K562 (cell line): ENCODE results near the gene HAS3. TPM values are rescaled to one million over a fixed set of nuclear protein-coding genes. Genes with fewer than 3 reads are reported as not detected.

Experiments
- ATF1 ChIP-seq, 2 experiments: fragments of 450-650 bp in 1 of 2; IDR thresholded peaks; 2 replicates each; pipeline ENCODE4 v1.6.1; 2016; ENCODE audit warnings: missing compliant biosample characterization in 1 of 2, missing genetic modification characterization in 1 of 2
- KAT2B ChIP-seq: IDR thresholded peaks from one replicate; pipeline ENCODE4 v1.6.1; 2012; ENCODE audit warnings: low read depth, mild to moderate bottlenecking, control low read depth, inconsistent platforms, low read length, moderate library complexity
- KLF6 ChIP-seq: fragments of 250-450 bp; sonication (Bioruptor Pico); IDR thresholded peaks from 2 replicates; pipeline ENCODE4 v1.4.0; 2020; ENCODE audit warnings: mild to moderate bottlenecking, moderate library complexity, borderline replicate concordance
- NFYB ChIP-seq: IDR thresholded peaks from 2 replicates; pipeline ENCODE4 v1.6.1; 2011; ENCODE audit warnings: mild to moderate bottlenecking, moderate library complexity; ENCODE audit not compliant: insufficient read length; ENCODE audit errors: extremely low read depth
- SMAD2 ChIP-seq: fragments of 150-350 bp; IDR thresholded peaks from 2 replicates; pipeline ENCODE4 v1.6.1; 2014; ENCODE audit warnings: low read depth, mild to moderate bottlenecking, low read length
- SRSF3 ChIP-seq: fragments of 200-400 bp; formaldehyde crosslinking; IDR thresholded peaks from 2 replicates; pipeline ENCODE4 v1.6.1; 2016; ENCODE audit warnings: mild to moderate bottlenecking, low read length, moderate library complexity; ENCODE audit not compliant: insufficient read depth
- STAT5B ChIP-seq: fragments of 250-450 bp; sonication (Bioruptor Pico); IDR thresholded peaks from 2 replicates; pipeline ENCODE4 v1.8.0; 2021; ENCODE audit warnings: mild to moderate bottlenecking, inconsistent platforms
- SUPT5H ChIP-seq: fragments of 450-650 bp; IDR thresholded peaks from 2 replicates; pipeline ENCODE4 v1.6.1; 2016
- XRCC3 ChIP-seq: fragments of 450-650 bp; IDR thresholded peaks from 2 replicates; pipeline ENCODE4 v1.6.1; 2017; ENCODE audit warnings: mild to moderate bottlenecking, moderate library complexity
- ZBTB7A ChIP-seq: IDR thresholded peaks from 2 replicates; pipeline ENCODE4 v1.6.1; 2011; ENCODE audit warnings: low read depth, mild to moderate bottlenecking, low read length, moderate library complexity, borderline replicate concordance; ENCODE audit not compliant: control insufficient read depth
- polyA plus RNA-seq, 8 experiments: library from polyadenylated mRNA; depleted of rRNA in 4 of 8; stranded (reverse) in 5 of 8; unstranded in 3 of 8; fragments of >200 nt; fragmentation: Nextera tagmentation in 2 of 8; fragmentation: Illumina TruSeq in 1 of 8; extraction: Ambion mirVana in 2 of 8; extraction: Trizol in 1 of 8; gene quantifications; 2 replicates each; pipeline versions ENCODE4 v1.2.1 to v1.2.3, GENCODE V29; 2011 to 2014; ENCODE audit warnings: inconsistent platforms in 1 of 8, missing spikeins in 1 of 8
- total RNA-seq, 7 experiments: library from RNA; depleted of rRNA in 6 of 7; stranded (reverse); fragments of >200 nt in 6 of 7; fragmentation: Illumina TruSeq in 2 of 7; extraction: Trizol in 2 of 7; gene quantifications; 2 replicates each; pipeline versions ENCODE4 v1.2.1 to v1.2.3, GENCODE V29; 2011 to 2021; ENCODE audit warnings: low replicate concordance in 1 of 7
- TF ChIP-seq, protein P1 (sequence below): fragments of 250-450 bp; sonication (Bioruptor Pico); IDR thresholded peaks from 2 replicates; pipeline ENCODE4 v1.6.1; 2021; ENCODE audit warnings: mild to moderate bottlenecking
- TF ChIP-seq, protein P2 (sequence below): fragments of 450-650 bp; IDR thresholded peaks from 2 replicates; pipeline ENCODE4 v1.6.1; 2018; ENCODE audit not compliant: partially characterized antibody
- TF ChIP-seq, protein P3 (sequence below), 2 experiments: fragments of 250-450 bp in 1 of 2; fragments of 450-650 bp in 1 of 2; sonication (Bioruptor Pico) in 1 of 2; IDR thresholded peaks; 2 replicates each; pipeline versions ENCODE4 v1.6.1 to v1.8.0; 2016 to 2021; ENCODE audit warnings: mild to moderate bottlenecking in 2 of 2, moderate library complexity in 2 of 2, missing compliant biosample characterization in 1 of 2, missing genetic modification characterization in 1 of 2
- TF ChIP-seq, protein P4 (sequence below): fragments of 250-450 bp; sonication (Bioruptor Pico); IDR thresholded peaks from 2 replicates; pipeline ENCODE4 v1.5.0; 2022; ENCODE audit warnings: mild to moderate bottlenecking
- TF ChIP-seq, protein P5 (sequence below): fragments of 250-450 bp; sonication (Bioruptor Pico); IDR thresholded peaks from 2 replicates; pipeline ENCODE4 v1.5.0; 2020; ENCODE audit warnings: mild to moderate bottlenecking, borderline replicate concordance
- TF ChIP-seq, protein P6 (sequence below), 3 experiments: fragments of 200-800 bp in 1 of 3; sonication (Bioruptor generic) in 1 of 3; sonication (generic) in 1 of 3; formaldehyde crosslinking in 1 of 3; IDR thresholded peaks; 2 replicates each; pipeline versions ENCODE4 v1.6.1 to v1.8.0; 2016 to 2022; ENCODE audit warnings: mild to moderate bottlenecking in 2 of 3, missing compliant biosample characterization in 2 of 3, missing genetic modification characterization in 2 of 3, missing genetic modification reagents in 1 of 3

HAS3 gene
- total and polyA plus RNA-seq, 9 of the 15 experiments (the other 6 are each of a cell fraction or from before 2014, with no cell fraction given), result 0.04 to 0.33 (median 0.13) TPM; not detected in 1

DNA sequence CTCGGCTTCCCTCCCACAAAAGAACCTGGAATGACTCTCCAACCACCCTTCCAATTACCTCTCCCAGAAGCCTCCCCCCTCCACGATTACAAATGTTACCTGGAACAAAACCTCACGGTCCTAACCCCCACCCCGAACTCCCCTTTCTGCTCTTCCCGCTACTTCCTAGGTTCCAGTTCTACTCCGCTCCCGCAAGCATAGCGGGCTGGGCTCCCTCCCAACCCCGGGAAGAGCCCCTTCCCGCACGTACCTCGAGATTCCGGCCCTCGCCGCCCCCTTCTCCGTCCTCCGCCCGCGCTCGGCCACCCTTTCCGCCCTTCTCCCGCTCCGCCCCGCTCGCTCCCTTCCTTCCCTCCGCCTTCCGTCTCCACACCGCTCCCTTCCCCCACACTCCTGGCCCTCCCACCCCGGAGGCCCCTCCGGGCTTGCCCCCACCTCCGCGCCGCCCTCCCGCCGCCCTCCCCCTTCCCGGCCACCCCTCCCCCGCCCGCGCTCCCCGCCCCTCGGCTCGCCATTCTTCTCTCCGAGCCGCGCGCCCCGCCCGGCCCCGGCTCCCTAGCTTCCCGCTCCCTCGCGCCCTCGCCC lies 26.5 kb downstream of the HAS3 start (continued):
- TF ChIP-seq, protein P1, sequence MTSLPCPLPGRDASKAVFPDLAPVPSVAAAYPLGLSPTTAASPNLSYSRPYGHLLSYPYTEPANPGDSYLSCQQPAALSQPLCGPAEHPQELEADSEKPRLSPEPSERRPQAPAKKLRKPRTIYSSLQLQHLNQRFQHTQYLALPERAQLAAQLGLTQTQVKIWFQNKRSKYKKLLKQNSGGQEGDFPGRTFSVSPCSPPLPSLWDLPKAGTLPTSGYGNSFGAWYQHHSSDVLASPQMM (CRISPR knock-in tag), result no peak
- TF ChIP-seq KLF6, result peak; percentile 55; the same call in 1 of the 2 replicates
- TF ChIP-seq, protein P2, sequence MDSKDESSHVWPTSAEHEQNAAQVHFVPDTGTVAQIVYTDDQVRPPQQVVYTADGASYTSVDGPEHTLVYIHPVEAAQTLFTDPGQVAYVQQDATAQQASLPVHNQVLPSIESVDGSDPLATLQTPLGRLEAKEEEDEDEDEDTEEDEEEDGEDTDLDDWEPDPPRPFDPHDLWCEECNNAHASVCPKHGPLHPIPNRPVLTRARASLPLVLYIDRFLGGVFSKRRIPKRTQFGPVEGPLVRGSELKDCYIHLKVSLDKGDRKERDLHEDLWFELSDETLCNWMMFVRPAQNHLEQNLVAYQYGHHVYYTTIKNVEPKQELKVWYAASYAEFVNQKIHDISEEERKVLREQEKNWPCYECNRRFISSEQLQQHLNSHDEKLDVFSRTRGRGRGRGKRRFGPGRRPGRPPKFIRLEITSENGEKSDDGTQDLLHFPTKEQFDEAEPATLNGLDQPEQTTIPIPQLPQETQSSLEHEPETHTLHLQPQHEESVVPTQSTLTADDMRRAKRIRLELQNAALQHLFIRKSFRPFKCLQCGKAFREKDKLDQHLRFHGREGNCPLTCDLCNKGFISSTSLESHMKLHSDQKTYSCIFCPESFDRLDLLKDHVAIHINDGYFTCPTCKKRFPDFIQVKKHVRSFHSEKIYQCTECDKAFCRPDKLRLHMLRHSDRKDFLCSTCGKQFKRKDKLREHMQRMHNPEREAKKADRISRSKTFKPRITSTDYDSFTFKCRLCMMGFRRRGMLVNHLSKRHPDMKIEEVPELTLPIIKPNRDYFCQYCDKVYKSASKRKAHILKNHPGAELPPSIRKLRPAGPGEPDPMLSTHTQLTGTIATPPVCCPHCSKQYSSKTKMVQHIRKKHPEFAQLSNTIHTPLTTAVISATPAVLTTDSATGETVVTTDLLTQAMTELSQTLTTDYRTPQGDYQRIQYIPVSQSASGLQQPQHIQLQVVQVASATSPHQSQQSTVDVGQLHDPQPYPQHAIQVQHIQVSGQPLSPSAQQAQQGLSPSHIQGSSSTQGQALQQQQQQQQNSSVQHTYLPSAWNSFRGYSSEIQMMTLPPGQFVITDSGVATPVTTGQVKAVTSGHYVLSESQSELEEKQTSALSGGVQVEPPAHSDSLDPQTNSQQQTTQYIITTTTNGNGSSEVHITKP, result peak; percentile 5
- TF ChIP-seq SMAD2, result no peak
- no peak for TF ChIP-seq ATF1 (CRISPR knock-in tag; IDR thresholded peaks at IDR 0.05)
- no peak for TF ChIP-seq ATF1 (tag; IDR thresholded peaks at IDR 0.05)
- TF ChIP-seq KAT2B, result no peak
- TF ChIP-seq XRCC3, result no peak
- TF ChIP-seq SRSF3, result no peak
- TF ChIP-seq, protein P3, sequence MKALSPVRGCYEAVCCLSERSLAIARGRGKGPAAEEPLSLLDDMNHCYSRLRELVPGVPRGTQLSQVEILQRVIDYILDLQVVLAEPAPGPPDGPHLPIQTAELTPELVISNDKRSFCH (CRISPR knock-in tag; IDR thresholded peaks at IDR 0.05), result no peak
- TF ChIP-seq, protein P3 (tag; IDR thresholded peaks at IDR 0.05), result no peak
- TF ChIP-seq, protein P4, sequence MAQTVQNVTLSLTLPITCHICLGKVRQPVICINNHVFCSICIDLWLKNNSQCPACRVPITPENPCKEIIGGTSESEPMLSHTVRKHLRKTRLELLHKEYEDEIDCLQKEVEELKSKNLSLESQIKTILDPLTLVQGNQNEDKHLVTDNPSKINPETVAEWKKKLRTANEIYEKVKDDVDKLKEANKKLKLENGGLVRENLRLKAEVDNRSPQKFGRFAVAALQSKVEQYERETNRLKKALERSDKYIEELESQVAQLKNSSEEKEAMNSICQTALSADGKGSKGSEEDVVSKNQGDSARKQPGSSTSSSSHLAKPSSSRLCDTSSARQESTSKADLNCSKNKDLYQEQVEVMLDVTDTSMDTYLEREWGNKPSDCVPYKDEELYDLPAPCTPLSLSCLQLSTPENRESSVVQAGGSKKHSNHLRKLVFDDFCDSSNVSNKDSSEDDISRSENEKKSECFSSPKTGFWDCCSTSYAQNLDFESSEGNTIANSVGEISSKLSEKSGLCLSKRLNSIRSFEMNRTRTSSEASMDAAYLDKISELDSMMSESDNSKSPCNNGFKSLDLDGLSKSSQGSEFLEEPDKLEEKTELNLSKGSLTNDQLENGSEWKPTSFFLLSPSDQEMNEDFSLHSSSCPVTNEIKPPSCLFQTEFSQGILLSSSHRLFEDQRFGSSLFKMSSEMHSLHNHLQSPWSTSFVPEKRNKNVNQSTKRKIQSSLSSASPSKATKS, result no peak
- TF ChIP-seq, protein P5, sequence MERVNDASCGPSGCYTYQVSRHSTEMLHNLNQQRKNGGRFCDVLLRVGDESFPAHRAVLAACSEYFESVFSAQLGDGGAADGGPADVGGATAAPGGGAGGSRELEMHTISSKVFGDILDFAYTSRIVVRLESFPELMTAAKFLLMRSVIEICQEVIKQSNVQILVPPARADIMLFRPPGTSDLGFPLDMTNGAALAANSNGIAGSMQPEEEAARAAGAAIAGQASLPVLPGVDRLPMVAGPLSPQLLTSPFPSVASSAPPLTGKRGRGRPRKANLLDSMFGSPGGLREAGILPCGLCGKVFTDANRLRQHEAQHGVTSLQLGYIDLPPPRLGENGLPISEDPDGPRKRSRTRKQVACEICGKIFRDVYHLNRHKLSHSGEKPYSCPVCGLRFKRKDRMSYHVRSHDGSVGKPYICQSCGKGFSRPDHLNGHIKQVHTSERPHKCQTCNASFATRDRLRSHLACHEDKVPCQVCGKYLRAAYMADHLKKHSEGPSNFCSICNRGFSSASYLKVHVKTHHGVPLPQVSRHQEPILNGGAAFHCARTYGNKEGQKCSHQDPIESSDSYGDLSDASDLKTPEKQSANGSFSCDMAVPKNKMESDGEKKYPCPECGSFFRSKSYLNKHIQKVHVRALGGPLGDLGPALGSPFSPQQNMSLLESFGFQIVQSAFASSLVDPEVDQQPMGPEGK, result no peak
- TF ChIP-seq SUPT5H, result peak; percentile 92
- peak; percentile 51; the same call in 1 of the 2 replicates for TF ChIP-seq ZBTB7A
- TF ChIP-seq, protein P6, sequence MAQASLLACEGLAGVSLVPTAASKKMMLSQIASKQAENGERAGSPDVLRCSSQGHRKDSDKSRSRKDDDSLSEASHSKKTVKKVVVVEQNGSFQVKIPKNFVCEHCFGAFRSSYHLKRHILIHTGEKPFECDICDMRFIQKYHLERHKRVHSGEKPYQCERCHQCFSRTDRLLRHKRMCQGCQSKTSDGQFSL (CRISPR knock-in tag; IDR thresholded peaks at IDR 0.05), result peak; percentile 61; the same call in 1 of the 2 replicates
- TF ChIP-seq, protein P6 (tag; IDR thresholded peaks at IDR 0.05), result peak in 1 of 2 experiments; percentile 70; a peak in 1 of 4 replicates
- TF ChIP-seq STAT5B, result no peak
- TF ChIP-seq NFYB, result no peak
